ENCODE measurements around the gene PAPPA.

DNA sequence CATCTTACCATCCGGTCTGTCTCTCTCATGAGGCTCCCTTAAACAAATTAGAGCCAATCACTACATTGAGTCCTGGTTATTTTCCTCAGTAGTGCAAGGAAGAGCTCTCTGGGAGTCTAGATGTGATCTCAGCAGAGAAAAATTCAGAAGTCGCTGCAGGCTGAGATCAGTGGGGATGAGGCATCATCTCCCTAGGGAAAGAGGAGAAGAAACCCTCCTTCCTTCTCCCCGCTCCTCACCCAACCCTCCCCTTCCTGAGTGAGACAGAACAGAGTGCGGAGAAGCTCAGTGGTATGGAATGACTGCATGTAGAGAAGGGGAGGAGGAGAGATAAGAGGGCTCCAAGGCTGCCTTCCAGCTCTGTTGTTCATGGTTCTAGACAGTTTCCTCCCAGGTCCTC lies 80.5 kb downstream of the PAPPA start:
- TF ChIP-seq, protein P1, sequence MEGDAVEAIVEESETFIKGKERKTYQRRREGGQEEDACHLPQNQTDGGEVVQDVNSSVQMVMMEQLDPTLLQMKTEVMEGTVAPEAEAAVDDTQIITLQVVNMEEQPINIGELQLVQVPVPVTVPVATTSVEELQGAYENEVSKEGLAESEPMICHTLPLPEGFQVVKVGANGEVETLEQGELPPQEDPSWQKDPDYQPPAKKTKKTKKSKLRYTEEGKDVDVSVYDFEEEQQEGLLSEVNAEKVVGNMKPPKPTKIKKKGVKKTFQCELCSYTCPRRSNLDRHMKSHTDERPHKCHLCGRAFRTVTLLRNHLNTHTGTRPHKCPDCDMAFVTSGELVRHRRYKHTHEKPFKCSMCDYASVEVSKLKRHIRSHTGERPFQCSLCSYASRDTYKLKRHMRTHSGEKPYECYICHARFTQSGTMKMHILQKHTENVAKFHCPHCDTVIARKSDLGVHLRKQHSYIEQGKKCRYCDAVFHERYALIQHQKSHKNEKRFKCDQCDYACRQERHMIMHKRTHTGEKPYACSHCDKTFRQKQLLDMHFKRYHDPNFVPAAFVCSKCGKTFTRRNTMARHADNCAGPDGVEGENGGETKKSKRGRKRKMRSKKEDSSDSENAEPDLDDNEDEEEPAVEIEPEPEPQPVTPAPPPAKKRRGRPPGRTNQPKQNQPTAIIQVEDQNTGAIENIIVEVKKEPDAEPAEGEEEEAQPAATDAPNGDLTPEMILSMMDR (IDR thresholded peaks at IDR 0.05): no peak
- TF ChIP-seq EZH2 (IDR thresholded peaks at IDR 0.05): no peak

Measured in neural progenitor cell (in vitro differentiated cells).